ENCODE measurements around the gene HLA-DPA1.

The HLA-DPA1 gene

DNA sequence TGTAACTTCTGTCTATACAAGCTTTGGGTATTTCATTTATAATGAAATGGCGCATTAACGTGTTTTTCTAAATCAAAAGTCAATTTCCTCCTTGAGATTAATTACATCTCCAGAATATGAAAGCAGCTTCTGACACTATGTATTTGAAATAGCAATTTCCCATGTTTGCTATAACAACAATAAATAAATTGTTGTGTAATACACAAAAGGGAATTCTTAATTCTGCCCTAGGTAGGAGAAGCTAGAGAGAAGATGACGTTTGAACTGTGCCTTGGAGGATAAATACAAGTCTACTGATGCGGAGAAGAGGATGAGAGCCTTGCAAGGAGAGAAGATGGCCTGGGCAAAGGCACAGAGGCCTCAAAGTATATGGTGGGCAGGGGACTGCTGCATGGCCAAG, 56.4 kb downstream of the HLA-DPA1 start:
- in situ Hi-C loops (cut with HindIII; ENCODE audit: low sequenced_read_pairs): no loop called here
- H3K4me3 ChIP-seq (ENCODE audit: low read depth, low read length): no peak overlapping the region
- DNase-seq (ENCODE audit: low read depth): no peak
- TF ChIP-seq, protein P1, sequence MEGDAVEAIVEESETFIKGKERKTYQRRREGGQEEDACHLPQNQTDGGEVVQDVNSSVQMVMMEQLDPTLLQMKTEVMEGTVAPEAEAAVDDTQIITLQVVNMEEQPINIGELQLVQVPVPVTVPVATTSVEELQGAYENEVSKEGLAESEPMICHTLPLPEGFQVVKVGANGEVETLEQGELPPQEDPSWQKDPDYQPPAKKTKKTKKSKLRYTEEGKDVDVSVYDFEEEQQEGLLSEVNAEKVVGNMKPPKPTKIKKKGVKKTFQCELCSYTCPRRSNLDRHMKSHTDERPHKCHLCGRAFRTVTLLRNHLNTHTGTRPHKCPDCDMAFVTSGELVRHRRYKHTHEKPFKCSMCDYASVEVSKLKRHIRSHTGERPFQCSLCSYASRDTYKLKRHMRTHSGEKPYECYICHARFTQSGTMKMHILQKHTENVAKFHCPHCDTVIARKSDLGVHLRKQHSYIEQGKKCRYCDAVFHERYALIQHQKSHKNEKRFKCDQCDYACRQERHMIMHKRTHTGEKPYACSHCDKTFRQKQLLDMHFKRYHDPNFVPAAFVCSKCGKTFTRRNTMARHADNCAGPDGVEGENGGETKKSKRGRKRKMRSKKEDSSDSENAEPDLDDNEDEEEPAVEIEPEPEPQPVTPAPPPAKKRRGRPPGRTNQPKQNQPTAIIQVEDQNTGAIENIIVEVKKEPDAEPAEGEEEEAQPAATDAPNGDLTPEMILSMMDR (IDR thresholded peaks at IDR 0.05; ENCODE audit: low read depth, low read length, missing control alignments): no peak

DNA sequence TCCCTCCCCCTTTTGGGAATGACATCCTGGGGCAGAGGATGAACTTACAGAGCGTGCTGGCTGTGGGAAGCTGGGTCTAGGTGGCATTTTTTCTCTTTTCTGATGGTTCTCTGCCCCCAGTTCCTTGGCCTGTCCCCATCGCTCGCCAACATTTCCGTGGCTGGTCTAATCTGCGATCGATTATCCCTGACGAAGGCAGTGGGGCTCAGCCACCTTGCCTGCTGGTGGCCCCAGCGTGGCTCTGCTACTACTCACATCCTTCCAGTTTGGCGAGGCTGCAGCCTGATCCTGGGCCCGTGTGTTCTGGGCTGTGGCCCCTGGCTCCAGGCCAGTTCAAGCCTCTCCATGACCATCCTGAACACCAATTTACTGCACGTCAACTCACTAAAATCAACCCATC, 57.7 kb downstream of the HLA-DPA1 start:
- no peak overlapping the region for H3K4me3 ChIP-seq (ENCODE audit: low read depth, low read length)
- TF ChIP-seq, protein P1 (IDR thresholded peaks at IDR 0.05; ENCODE audit: low read depth, low read length, missing control alignments): no peak
- in situ Hi-C loops (cut with HindIII; ENCODE audit: low sequenced_read_pairs): no loop called here
- DNase-seq (ENCODE audit: low read depth): no peak

DNA sequence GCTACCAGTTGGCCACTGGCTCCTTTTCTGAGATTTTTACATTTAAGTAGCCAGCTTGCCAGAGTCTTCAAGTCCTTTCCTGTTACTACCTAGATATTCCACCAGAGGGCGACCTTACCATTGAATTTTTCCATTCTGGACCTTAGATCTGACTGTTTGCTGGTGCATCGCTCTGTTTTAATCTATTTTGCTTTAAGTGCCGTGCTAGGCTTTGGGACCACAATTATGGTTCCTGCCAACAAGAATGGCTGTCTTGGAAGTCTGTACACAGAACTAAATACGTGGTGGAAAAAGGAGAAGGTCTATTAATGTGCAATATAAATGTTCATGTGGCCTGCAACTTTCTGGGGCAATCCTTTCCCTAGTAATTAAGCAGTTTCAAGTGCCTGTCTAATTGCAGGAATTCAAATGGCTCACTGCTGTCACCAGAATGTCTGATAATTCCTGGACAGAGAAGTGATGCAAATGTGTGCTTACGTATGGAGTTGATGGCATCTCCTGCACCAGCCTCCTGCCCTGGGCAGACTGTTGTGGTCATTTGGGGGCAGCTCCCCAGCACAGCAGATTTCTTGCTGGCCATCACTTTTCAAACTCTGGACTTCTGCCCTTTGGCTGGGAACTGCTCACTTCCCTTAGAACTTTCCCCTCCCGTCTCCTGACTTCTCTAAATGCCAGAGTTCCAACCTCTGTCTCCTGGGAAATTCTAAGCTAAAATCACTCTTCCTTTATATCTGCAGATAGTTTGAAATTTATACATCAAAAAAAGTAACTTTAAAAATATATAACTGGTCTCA, 58.4 kb downstream of the HLA-DPA1 start:
- H3K4me3 ChIP-seq (ENCODE audit: low read depth, low read length): no peak overlapping the region
- TF ChIP-seq, protein P1 (IDR thresholded peaks at IDR 0.05; ENCODE audit: low read depth, low read length, missing control alignments): peak; percentile 53
- peak; percentile 81 for DNase-seq (ENCODE audit: low read depth)
- in situ Hi-C loops (cut with HindIII; ENCODE audit: low sequenced_read_pairs): no loop called here

Data from astrocyte of the cerebellum (primary cell).